Endothelial cell of hepatic sinusoid (primary cell): ENCODE results near the gene MATN1.

Source experiments
- in situ Hi-C: cut with HindIII; loops from 2 replicates; pipeline ENCODE4 v1.10.0; 2017; ENCODE audit warnings: low sequenced_read_pairs

The MATN1 gene

DNA sequence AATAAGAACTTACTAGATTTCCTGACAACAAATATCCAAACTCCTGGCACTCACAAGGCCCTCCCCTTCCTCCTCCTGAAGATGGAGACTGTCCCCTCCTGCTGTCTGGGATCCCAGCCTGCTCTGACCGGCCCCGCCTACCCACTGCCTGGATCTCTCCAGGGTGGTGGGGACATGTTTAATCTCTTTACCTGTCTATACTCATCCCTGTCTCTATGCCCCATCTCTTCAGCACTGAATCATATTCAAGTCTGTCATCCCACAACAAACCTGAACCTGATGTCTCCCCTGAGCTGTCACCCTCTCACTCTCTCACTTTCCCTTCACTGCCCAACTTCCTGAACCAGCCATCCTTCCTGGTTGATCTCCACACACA is 22.1 kb downstream of the MATN1 start:
- in situ Hi-C loops: no loop called here

DNA sequence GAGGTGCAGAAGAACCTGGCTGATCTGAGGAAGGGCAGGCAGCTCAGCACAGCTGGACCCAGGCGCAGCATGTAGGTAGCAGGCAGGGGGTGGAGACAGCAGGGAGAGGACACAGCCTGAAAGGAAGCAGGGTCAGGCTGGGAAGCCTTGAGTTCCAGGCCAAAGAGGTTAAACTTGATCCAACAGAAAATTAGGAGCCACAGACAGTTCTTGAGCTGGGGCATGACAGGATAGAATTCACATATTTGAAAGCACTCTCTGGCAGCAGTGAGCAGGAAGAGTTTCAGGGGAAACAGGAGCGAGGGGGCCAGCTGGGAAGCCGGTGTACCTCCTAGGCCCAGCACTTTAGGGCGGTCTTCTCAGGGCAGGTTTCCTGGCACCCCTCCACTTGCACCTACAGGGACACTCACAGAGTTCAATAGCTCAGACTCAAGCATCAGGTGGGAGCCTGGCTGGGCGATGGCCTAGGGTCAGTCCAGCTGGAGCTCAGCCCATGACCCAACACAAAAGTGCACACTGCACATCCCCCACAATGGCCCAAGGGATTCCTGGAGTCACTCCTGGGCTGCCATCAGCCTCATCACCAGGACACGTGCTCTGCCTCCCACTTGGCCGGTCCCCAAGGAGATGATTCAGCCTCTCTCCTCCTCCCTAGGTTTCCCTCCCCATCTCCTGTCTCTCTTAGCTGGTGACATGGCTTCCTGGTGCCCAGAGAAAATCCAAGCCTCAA is 22.7 kb downstream of the MATN1 start:
- in situ Hi-C loops: no loop called here

GRCh38 chr1:30699762-30700161 is 23.6 kb downstream of the MATN1 start:
- in situ Hi-C loops: loop anchor here (25.0 kb wide), 1 partner anchor 1462 kb away; the partner anchor contains the start of genes MECR and PTPRU

GRCh38 chr1:30698401-30698981 is 24.9 kb downstream of the MATN1 start:
- in situ Hi-C loops: loop anchor here (25.0 kb wide), 1 partner anchor 1461 kb away; the partner anchor contains the start of genes MECR and PTPRU

- in situ Hi-C loops: loop anchor here (25.0 kb wide), 1 partner anchor 1460 kb away; the partner anchor contains the start of genes MECR and PTPRU
These were observed 25.6 kb downstream of the MATN1 start for GRCh38 chr1:30697571-30698376.

- in situ Hi-C loops: loop anchor here (25.0 kb wide), 1 partner anchor 1460 kb away; the partner anchor contains the start of genes MECR and PTPRU
These were observed 26.6 kb downstream of the MATN1 start for GRCh38 chr1:30696831-30697230.

DNA sequence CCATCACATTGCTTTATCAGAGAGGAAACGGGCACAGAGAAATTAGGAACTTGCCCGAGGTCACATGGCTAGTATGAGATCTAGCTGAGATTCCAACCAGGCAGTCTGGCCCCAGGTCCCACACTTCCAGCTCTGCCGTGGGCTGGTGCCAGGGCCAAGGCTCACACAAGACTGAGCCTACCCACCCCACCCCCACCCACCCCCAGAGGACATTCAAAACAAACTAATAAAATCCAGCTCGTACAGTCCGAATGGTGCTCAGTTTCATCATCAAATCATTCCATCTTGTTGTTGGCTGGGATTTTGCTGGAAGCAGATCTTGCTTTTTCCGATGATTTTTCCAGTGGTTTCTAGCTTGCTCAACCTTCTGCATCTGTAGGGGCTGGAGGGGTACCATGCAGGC is 27.9 kb downstream of the MATN1 start:
- in situ Hi-C loops: loop anchor here (25.0 kb wide), 1 partner anchor 1458 kb away; the partner anchor contains the start of genes MECR and PTPRU

DNA sequence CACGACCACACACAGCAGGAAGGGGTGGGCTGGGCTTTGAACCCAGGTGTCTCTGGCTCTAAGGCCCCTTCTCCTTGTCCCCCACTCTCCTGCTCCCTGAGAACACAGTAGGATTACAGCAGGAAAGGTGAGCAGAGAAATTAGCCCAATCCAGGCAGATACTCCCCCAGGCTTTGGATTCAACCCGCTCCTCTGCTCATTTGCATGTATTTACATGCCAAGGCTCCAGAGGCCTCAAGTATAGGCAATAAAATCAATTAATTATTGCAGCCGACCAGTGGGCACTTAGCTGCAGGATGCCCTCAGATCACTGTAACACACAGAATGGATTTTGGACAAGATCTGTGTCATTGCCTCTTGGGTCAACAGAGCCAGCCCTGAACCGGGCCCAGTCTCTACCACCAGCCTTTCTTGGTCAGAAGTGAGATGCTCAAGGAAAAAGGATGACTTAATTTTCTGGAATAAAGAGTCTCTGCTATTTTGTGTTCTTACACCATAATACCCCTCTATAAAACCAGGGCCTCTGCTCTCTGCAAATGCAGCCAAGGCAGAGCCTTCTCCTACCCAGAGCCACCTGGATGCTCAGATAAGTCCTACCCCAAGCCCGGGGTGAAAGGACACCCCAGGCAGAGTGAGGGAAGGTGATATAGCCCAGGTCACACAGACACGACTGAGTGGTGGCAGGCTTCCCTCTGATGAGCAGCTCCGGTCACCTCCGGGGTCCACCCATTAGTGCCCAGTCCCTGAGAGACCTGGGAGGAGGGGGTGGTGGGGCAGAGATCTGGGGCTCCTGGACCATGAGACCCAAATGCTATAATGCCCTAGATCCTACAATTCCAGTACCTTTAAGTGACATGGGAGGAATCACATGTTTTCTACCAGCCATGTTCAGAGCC is 28.9 kb downstream of the MATN1 start:
- in situ Hi-C loops: loop anchor here (25.0 kb wide), 1 partner anchor 1457 kb away; the partner anchor contains the start of genes MECR and PTPRU

DNA sequence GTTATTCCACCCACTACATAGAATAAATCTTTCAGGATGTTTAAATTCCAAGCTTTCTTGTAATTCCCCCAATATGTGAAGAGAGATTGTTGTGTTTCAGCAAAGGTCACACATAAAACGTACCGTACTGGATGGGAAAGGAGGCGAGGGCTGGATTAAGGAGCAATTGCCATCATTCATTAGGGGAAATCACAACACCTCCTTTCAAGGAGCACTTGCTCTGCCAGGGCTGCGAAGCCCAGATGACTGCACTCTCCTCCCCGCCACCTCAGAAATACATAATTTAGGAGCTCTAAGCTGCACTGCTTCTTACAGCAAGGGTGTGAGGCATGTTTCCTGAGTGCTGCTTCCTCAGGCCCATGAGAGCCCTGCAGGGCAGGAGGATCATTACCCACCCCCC is 29.6 kb downstream of the MATN1 start:
- in situ Hi-C loops: loop anchor here (25.0 kb wide), 1 partner anchor 1457 kb away; the partner anchor contains the start of genes MECR and PTPRU

- in situ Hi-C loops: loop anchor here (25.0 kb wide), 1 partner anchor 1456 kb away; the partner anchor contains the start of genes MECR and PTPRU
These were observed 30.0 kb downstream of the MATN1 start for GRCh38 chr1:30693366-30693765.

GRCh38 chr1:30692948-30693301 is 30.5 kb downstream of the MATN1 start:
- in situ Hi-C loops: loop anchor here (25.0 kb wide), 1 partner anchor 1456 kb away; the partner anchor contains the start of genes MECR and PTPRU

DNA sequence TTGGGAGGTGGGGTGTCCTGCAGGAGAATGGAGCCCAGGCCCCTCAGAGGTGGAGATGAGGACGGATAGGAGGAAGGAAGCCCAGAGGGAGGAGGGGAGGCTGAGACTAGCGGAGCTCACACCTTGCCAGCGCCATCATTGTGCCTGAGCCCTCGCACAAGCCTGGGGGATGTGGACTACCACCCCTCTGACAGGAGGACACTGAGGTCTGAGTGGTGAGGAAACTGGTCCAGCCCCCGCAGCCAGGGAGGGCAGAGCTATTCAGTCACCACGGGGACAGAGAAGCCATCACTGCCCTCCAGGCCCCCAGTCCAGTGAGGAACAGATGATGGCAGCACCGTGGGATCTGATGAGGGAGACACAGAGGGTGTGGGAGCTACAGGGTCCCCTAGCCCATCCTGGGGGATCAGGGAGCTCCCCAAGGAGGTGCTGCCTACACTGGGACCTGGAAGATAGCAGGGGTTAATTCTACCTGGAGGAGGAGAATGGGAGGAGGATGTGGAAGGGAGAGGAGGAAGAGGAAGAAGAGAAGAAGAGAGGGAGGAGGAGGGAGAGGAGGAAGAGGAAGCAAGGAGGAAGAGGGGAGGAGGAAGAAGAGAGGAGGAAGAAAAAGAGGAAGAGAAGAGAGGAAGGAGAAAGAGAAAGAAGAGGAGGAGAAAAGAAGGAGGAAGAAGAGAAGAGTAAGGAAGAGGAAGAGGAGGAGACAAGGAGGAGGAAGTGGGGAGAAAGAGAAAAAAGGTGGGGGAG is 31.0 kb downstream of the MATN1 start:
- in situ Hi-C loops: loop anchor here (25.0 kb wide), 1 partner anchor 1455 kb away; the partner anchor contains the start of genes MECR and PTPRU

DNA sequence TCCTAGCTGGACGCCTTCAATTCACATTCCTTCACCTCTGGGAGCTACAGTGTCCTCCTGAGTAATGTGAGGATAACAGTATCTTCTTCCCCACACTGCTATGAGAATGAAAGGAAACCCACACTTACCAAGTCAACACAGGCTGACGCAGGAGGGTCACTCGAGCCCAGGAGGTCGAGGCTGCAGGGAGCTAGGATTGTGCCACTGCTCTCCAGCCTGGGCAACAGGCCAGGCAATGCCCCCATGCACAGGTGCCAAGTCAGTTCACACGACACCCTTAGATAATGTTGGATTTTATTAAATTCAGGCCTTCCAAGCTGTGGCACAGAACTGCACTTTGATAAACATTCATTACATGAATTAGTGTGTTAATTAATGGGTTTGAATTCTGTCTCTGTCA is 31.9 kb downstream of the MATN1 start:
- in situ Hi-C loops: loop anchor here (25.0 kb wide), 1 partner anchor 1454 kb away; the partner anchor contains the start of genes MECR and PTPRU

DNA sequence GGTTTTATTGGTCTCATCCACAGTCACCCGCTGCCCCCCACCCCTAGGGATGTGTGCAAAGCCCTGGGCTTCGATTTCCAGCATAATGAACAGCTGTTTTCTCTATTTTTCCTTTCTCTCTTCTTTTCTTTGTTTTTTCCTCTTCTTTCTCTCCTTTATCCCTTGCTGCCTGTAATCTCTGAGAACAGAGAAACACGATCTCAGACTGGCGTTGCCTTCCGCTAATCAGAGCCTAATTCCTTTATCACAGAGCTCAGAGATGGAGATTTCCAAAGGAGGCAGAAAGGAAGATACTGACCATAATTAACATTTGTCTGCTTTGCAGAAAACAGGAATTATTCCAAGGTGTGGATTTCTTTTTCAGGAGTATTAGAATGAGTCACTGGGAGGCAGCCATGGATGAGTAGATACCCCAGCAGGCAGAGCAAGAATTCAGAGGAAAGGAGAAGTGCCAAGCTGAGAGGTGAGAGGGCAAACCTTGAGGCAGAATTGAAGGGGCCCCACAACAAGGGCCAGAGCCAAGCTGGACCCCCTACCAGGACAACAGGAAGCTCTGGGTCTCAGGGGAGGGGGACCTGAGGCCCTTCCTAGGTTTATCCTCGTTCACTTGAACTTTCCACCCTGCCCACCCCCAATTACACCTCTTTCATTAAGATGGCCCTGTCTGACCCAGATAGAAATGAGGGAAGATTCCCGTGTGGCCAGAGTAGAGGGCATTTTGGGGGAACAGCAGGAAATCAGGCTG is 33.3 kb downstream of the MATN1 start:
- in situ Hi-C loops: loop anchor here (25.0 kb wide), 1 partner anchor 1453 kb away; the partner anchor contains the start of genes MECR and PTPRU

DNA sequence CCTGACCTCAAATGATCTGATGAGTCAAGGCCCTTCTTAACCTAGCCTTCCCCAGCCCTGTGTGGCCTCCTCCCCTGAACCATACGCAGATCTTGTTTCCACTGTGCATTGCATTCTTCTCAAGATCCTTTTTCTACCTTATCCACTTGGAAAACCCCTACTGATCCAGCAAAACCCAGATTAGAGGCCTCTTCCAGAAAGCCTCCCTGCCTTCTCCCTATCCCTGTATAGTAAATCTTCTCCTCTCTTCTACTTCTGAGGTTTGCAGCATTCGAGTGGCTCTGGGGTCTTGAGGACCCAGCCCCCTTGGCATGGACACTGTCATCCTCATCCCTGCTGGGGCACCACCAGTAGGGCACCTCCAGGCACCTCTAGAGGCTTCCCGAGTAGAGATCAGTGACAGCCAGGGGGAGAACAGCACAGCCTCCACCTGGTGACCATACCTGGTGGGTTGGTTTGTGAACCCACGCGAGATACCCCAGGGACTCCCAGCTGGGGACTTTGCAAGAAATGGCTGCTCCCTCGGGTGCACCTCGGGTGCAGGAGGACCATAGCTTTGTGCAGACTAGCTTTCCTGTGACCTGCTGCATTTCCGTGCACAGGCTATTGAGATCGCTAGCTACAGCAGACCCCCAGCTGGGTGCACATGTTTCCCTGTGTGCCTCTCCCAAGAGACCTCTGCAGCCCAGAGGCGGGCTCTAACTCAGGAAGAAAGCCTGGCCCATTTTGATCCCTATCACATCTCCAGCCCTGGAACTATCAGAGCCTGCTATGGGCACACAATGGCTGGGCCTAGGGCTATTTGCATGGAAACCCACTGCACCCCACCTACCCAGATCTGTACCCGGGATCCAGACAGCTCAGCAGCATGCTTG is 34.2 kb downstream of the MATN1 start:
- in situ Hi-C loops: loop anchor here (25.0 kb wide), 1 partner anchor 1452 kb away; the partner anchor contains the start of genes MECR and PTPRU

DNA sequence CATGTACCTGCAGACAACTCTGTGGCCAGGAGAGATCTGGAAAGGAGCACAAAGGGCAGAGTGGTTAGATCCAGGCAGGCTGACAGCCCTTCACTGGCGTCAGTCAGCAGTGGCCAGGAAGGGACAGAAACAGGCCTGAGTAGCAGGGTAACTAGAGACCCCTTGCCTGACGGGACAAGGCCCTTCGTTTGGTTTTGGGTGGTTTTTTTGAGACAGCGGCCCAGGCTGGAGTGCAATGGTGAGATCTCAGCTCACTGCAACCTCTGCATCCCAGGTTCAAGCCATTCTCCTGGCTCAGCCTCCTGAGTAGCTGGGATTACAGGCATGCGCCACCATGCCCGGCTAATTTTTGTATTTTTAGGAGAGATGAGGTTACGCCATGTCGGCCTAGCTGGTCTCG is 34.9 kb downstream of the MATN1 start:
- in situ Hi-C loops: loop anchor here (25.0 kb wide), 1 partner anchor 1451 kb away; the partner anchor contains the start of genes MECR and PTPRU

DNA sequence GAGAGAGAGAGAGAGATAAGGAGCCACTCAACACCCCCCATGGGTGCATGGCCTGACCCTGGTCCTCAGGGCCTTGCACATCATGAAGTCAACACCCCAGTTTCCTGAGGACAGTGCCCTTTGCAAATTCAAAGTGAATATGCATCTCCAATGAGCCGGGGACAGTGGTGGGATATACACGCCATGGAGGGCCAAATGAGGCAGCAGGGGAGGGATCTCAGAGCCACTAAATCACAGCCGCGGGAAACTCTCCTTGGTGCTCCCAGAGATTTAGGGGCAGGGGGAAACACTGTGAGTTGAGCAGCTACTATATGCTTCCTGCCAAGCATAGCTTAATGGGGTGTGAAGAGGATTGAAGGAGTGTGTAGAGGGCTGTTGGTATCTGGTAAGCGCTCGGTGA is 35.5 kb downstream of the MATN1 start:
- in situ Hi-C loops: loop anchor here (25.0 kb wide), 1 partner anchor 1451 kb away; the partner anchor contains the start of genes MECR and PTPRU
